WERI-Rb-1 (cell line): Measurements from ENCODE around the gene PDZRN3.

Source experiments
- DNase-seq: peaks from one replicate; pipeline ENCODE4 v3.0.0-alpha.2; 2020
- H3K27ac ChIP-seq: fragments of 250-450 bp; sonication (Bioruptor Pico); 2 replicates; pipeline ENCODE4 v1.5.1; 2020; ENCODE audit warnings: mild to moderate bottlenecking, moderate library complexity
- H3K27me3 ChIP-seq: fragments of 250-450 bp; sonication (Bioruptor Pico); 2 replicates; pipeline ENCODE4 v1.5.1; 2021; ENCODE audit warnings: mild to moderate bottlenecking, low read depth, moderate library complexity; ENCODE audit not compliant: insufficient read depth, severe bottlenecking
- H3K36me3 ChIP-seq: fragments of 250-450 bp; sonication (Bioruptor Pico); 2 replicates; pipeline ENCODE4 v1.5.1; 2020; ENCODE audit warnings: mild to moderate bottlenecking, moderate library complexity
- H3K4me3 ChIP-seq: 2 replicates; pipeline ENCODE4 v1.5.1; 2011; ENCODE audit warnings: low read depth, mild to moderate bottlenecking, control low read depth, low read length
- H3K9me3 ChIP-seq: fragments of 250-450 bp; sonication (Bioruptor Pico); 2 replicates; pipeline ENCODE4 v1.5.1; 2021; ENCODE audit warnings: mild to moderate bottlenecking, moderate library complexity; ENCODE audit not compliant: severe bottlenecking
- CTCF ChIP-seq: IDR thresholded peaks from 2 replicates; pipeline ENCODE4 v1.5.1; 2011; ENCODE audit warnings: low read depth, mild to moderate bottlenecking, control low read depth, inconsistent platforms, low read length

Gene PDZRN3

GRCh38 chr3:73576999-73577461, 47.7 kb downstream of the PDZRN3 start:
- H3K27ac ChIP-seq, result no peak overlapping the region
- TF ChIP-seq CTCF, result no peak
- H3K9me3 ChIP-seq, result no peaks in the 10 kb centered on the region
- no peaks in the 10 kb centered on the region for H3K36me3 ChIP-seq
- DNase-seq, result no peak
- no peak overlapping the region for H3K4me3 ChIP-seq
- H3K27me3 ChIP-seq, result no peaks in the 10 kb centered on the region

- Histone ChIP-seq H3K36me3 (no peaks in the 10 kb centered on the region), H3K4me3 (no peak overlapping the region), H3K27me3 (no peaks in the 10 kb centered on the region), H3K27ac (no peak overlapping the region), H3K9me3 (no peaks in the 10 kb centered on the region)
- no peak for DNase-seq
- TF ChIP-seq CTCF, result no peak
Measured at GRCh38 chr3:73575953-73576352, 48.8 kb downstream of the PDZRN3 start.

DNA sequence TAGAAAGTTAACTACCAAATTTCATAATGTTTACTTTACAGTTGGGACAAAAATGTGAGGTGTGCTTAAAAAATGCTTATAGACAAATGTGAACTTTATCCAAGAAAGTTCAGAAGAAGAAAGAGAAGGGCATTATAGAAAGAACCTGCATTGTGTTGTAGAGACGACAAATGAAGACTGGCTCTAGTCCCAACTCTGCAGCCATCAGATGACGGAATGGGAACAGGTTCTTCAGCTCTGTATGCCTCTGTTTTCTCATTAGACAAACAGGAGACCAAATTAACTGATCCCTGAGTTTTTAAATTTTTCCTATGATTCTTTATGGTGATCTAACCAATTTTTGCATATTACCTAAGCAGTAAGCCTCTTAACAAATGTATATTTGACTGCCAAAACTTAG, 49.2 kb downstream of the PDZRN3 start:
- TF ChIP-seq CTCF, result no peak
- no peak for DNase-seq
- Histone ChIP-seq H3K36me3 (no peaks in the 10 kb centered on the region), H3K27ac (no peak overlapping the region), H3K9me3 (no peaks in the 10 kb centered on the region), H3K4me3 (no peak overlapping the region), H3K27me3 (no peaks in the 10 kb centered on the region)

DNA sequence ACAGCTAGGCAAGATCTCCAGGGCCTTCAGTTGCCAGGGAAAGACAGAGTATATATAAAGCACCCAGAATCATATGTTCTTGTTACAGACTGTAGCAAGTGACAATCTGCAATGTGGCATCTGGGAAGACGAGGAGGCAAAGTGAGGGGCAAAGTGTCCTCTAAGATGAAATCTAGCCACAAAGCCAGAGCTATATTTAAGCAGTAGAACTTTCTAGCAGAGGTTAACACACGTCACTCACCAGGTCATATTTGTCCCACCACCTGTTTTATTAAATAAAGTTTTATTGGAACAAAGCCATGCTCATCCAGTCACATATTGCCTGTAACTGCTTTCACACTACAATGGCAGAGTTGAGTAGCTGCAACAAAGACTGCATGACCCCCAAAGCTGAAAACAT, 51.5 kb downstream of the PDZRN3 start:
- Histone ChIP-seq H3K27ac (no peak overlapping the region), H3K4me3 (no peak overlapping the region), H3K9me3 (no peaks in the 10 kb centered on the region), H3K27me3 (no peaks in the 10 kb centered on the region), H3K36me3 (no peaks in the 10 kb centered on the region)
- no peak for DNase-seq
- no peak for TF ChIP-seq CTCF

DNA sequence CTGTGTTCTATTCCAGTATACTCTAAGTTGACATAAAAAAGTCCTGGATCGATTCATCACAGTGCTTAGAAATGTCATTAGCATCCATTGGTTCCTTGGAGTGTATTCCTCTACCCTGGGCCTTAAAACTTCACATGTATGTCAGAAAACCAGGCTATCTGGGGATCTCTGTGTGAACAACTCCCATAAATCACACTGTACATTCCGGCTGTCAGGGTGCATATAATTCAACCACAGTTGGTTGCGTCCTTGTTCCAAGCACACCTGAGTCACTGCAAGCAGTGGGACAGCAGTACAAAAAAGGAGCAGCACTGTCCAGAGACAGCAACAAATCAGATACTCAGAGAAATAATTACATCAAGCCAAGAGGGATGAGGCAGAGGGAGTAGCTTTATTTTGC, 52.4 kb downstream of the PDZRN3 start:
- TF ChIP-seq CTCF, result no peak

GRCh38 chr3:73571238-73571794, 53.4 kb downstream of the PDZRN3 start:
- Histone ChIP-seq H3K4me3 (no peak overlapping the region), H3K27ac (no peak overlapping the region), H3K9me3 (no peaks in the 10 kb centered on the region), H3K36me3 (no peaks in the 10 kb centered on the region), H3K27me3 (no peaks in the 10 kb centered on the region)
- no peak for DNase-seq
- no peak for TF ChIP-seq CTCF

More for the DNA sequence above, 52.4 kb downstream of the PDZRN3 start:
- no peaks in the 10 kb centered on the region for H3K9me3 ChIP-seq
- no peaks in the 10 kb centered on the region for H3K36me3 ChIP-seq
- DNase-seq, result no peak
- H3K27ac ChIP-seq, result no peak overlapping the region
- H3K4me3 ChIP-seq, result no peak overlapping the region
- H3K27me3 ChIP-seq, result no peaks in the 10 kb centered on the region
